GM12892 (cell line): ENCODE results near the gene RAVER2.

Experiments used
- POLR2A ChIP-seq: IDR thresholded peaks from 2 replicates; pipeline ENCODE4 v1.6.1; 2011; ENCODE audit warnings: low read depth, low read length, control low read depth
- POLR2AphosphoS5 ChIP-seq: IDR thresholded peaks from 2 replicates; pipeline ENCODE4 v1.6.1; 2011; ENCODE audit warnings: low read depth, low read length, control low read depth
- TAF1 ChIP-seq: IDR thresholded peaks from 2 replicates; pipeline ENCODE4 v1.6.1; 2011; ENCODE audit warnings: low read depth, mild to moderate bottlenecking, control low read depth, low read length, borderline replicate concordance

- TF ChIP-seq POLR2AphosphoS5 (no peak), POLR2A (no peak), TAF1 (no peak)
Observed at GRCh38 chr1:64809309-64809708, 64.4 kb downstream of the RAVER2 start.
